ENCODE results near the gene MUS81. TPM values are rescaled to one million over a fixed set of nuclear protein-coding genes. Genes with fewer than 3 reads are reported as not detected.
A peak's percentile ranks its signal among the peaks of the same experiment; 100 is the strongest.

The MUS81 gene
- total and polyA plus RNA-seq, 9 of the 15 experiments (the other 6 are each of a cell fraction or from before 2014, with no cell fraction given) = 13.4 to 118 (median 53.7) TPM

- TF ChIP-seq HNRNPUL1 (IDR thresholded peaks at IDR 0.05; ENCODE audit: low read length) = no peak
- peak; percentile 15 for TF ChIP-seq HNRNPLL (IDR thresholded peaks at IDR 0.05; ENCODE audit: low read depth, low read length, poor library complexity, severe bottlenecking)
- TF ChIP-seq MAZ (CRISPR knock-in tag; conservative IDR thresholded peaks at IDR 0.05 in 1 of 2, IDR thresholded peaks at IDR 0.05 in 1 of 2) = peak; percentile 55 to 89; a peak in 3 of 4 replicates
- TF ChIP-seq UBTF (IDR thresholded peaks at IDR 0.05; ENCODE audit: borderline replicate concordance in 1 of 2, low read depth in 2 of 2, low read length in 2 of 2) = no peak
- TF ChIP-seq CEBPB (tag; IDR thresholded peaks at IDR 0.05) = no peak
- no peak for TF ChIP-seq CBFB (CRISPR knock-in tag; IDR thresholded peaks at IDR 0.05)
- peak; percentile 99 to 100 for TF ChIP-seq SRF (CRISPR knock-in tag; IDR thresholded peaks at IDR 0.05)
- TF ChIP-seq KDM5B (IDR thresholded peaks at IDR 0.05; ENCODE audit: insufficient replicate concordance, low read depth, low read length) = peak; percentile 62
- peak; percentile 75 for TF ChIP-seq RB1 (IDR thresholded peaks at IDR 0.05; ENCODE audit: low read depth)
- no peak for TF ChIP-seq MYC (IDR thresholded peaks at IDR 0.05; ENCODE audit: low read depth, low read length)
- no peak for TF ChIP-seq MYC (CRISPR knock-in tag; IDR thresholded peaks at IDR 0.05; ENCODE audit: borderline replicate concordance, low read depth)
- TF ChIP-seq CCAR2 (IDR thresholded peaks at IDR 0.05; ENCODE audit: low read depth, low read length) = no peak
- no peak for TF ChIP-seq PURB (CRISPR knock-in tag; IDR thresholded peaks at IDR 0.05; ENCODE audit: low read depth)
- TF ChIP-seq SMARCE1 (IDR thresholded peaks at IDR 0.05) = peak; percentile 16; the same call in 1 of the 2 replicates
- TF ChIP-seq TEAD2 (tag; IDR thresholded peaks at IDR 0.05) = 0 out of 2 replicates have a peak, but pooled peaks have one; percentile 9
- no peak for TF ChIP-seq GTF2B (IDR thresholded peaks at IDR 0.05; ENCODE audit: extremely low read depth, insufficient read length)
- TF ChIP-seq FIP1L1 (IDR thresholded peaks at IDR 0.05; ENCODE audit: low read depth, low read length, poor library complexity, severe bottlenecking) = peak; percentile 61
- no peak for TF ChIP-seq MECOM (CRISPR knock-in tag; IDR thresholded peaks at IDR 0.05)
- TF ChIP-seq ARID4B (CRISPR knock-in tag; IDR thresholded peaks at IDR 0.05) = peak; percentile 38; the same call in 1 of the 2 replicates
These were observed 980 bp upstream of the MUS81 start (continued) for GRCh38 chr11:65859095-65859811.
